ENCODE data around the gene MOCS1.

The MOCS1 gene

DNA sequence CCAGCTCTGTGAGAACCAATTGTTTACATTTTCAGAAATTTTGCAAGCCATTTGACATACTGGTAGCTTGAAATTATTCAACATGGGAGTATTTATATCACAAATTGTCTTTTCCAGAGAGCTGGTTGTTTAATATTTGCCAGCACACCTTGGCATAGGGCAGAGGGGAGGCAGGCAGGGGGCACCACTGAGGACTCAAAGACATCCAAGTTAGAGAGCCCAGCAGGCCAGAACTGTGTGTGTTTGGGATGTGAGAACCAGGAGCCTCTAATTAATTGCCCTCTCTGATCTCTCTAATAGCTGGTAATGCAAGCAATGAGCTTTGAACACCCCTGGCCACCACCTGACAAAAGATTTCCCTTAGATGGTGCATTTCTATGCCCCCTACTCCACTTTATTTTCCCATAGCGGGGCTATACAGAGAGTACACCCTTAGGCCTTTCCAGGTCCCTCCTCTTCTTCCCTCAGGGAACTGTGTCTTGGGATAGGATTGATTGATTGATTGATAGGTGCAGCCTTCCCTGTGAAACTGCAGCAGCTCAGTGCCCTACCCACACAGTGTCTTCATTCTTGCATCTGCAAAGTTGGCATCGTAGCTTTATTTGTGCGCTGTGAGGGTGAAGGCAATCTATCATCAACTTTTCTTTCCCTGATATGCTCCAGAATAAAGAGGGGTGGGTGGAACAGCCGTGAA lies 29.2 kb downstream of the MOCS1 start:
- DNase-seq (ENCODE audit: low read depth in 2 of 3, low spot score in 2 of 3): no peak

DNA sequence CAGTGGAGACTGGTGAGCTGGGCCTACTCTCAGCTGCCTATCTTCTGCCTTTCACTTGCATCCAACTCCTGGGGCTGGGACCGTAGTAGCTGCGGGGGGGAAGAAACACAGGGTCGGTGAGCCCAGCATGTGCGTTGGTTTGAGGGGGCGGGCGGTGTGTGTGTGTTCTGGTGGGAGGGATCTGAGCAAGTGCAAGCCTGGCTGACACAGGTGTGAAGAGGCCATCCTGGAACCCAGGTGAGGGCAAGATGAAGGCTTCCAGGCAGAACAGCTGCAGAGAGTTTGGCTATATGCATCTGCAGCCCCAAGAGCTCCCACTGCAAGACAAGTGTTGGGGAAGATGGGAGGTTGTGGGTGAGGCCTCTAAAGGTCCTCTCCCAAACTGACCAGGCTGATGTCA lies 30.6 kb downstream of the MOCS1 start:
- DNase-seq (ENCODE audit: low read depth in 2 of 3, low spot score in 2 of 3): no peak

DNA sequence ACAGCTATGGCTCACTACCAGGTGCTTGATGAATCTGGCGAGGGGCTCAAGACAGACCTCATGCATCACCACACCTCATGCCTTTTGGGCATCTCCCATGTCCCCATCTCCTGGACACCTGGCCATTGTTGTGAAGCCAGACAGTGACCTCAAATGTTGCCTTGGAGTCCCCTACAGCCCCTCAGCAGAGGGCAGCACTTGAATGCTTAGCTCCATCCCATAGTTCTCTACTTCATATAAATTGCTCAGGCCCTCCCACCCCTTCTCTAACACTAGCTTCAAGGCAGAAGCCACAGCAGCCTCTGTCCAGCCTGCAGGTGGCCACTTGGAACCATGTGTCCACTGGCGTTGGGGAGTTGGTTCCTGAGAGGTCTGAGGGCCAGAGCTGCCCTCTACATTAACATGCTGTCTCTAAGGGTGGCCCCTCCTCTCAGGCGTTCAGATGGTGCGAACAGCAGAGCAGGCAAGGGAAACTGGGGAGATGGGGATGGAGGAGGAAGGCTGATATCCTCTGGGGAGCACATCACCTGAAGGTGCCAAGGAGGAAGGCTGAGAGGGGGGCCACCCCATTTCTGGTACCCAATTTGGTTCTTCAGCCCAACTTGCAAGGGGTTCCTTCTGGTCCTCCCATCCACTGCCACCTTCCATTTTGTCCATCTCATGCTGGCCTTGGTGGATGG lies 31.3 kb downstream of the MOCS1 start:
- DNase-seq (ENCODE audit: low read depth in 2 of 3, low spot score in 2 of 3): no peak

DNA sequence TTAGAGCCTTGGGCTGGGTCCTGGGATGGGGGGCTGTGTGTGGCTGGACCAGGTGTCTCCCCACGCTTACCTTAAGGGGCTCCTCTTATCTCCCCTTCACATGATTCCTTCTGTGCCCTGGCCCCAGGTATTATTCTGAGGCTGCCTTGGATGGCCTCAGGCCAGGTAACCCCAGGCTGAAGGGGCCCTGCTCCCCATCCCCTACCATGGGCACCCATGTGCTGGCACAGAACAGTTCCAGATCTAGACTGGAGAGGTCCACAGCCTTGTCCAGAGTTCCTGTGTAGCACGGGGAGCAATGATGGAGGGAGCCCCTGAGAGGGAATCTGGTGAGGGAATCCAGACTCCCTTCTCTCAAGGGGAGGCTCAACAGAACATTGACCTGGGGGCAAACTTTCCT lies 32.1 kb downstream of the MOCS1 start:
- DNase-seq (ENCODE audit: low read depth in 2 of 3, low spot score in 2 of 3): no peak

DNA sequence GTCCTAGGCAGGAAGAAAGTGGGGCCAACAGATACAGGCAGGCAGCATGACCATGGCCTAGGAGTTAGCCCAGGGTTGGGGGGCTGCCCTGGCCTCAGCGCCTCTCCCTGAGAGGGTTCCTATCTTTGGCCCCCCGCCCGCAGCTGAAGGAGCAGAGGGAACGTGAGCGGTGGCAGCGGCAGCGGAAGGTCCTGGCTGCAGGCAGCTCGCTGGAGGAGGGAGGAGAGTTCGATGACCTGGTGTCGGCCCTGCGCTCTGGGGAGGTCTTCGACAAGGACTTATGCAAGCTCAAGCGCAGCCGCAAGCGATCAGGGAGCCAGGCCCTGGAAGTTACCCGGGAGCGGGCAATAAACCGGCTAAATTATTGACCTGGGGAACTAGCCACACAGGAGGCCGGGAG lies 32.6 kb downstream of the MOCS1 start:
- DNase-seq (ENCODE audit: low read depth in 2 of 3, low spot score in 2 of 3): no peak

DNA sequence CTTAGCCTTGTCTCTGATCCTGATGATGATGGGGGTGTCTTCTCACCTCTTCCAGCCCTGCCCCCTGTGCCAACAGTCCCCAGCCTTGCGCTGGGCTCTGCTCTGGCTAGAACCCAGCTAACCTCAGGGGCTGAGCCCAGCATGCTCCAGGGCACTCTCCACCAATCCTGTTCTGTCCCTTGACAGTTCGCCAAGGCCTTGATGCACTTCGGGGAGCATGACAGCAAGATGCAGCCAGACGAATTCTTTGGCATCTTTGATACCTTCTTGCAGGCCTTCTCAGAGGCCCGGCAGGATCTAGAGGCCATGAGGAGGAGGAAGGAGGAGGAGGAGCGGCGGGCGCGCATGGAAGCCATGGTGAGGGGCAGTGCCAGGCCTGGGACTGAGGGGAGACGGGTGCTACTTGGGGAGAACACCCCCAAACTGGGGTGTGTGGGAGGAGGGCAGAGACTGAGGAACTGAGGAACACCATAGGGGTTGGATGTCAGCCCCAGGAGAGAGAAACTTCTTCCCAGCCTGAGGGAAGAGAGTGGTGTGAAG lies 33.1 kb downstream of the MOCS1 start:
- no peak for DNase-seq (ENCODE audit: low read depth in 2 of 3, low spot score in 2 of 3)

DNA sequence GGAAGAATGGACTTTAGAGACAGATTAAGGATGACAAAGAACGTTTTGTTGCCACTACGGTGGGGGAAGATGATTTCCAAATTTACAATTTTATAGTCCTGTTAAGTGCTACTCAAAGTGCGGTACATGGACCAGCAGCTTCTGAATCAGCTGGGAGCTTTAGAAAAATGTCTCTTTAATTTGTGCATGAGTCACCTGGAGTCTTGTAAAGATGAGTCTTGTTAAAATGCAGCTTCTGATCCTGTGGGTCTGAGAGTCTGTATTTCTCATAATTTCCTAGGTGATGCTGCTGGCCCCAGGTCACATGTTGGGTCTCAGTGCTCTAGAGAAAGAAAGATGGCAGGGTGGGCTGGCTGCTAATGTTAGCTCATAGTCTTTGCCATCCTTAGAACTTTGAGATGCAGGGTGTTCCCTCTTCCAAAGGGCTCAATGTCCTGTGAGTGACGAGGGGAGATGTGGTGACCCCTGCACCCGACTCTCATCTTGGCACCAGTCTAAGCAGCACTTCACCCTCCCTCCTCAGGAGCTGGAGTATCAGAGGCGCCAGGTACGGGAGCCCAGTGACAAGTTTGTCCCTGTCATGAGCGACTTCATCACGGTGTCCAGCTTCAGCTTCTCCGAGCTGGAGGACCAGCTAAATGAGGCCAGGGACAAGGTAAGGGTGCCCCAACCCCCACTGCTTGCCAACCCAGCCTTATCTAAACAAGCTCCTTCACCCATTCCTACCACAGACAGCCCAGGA lies 34.5 kb downstream of the MOCS1 start:
- no peak for DNase-seq (ENCODE audit: low read depth in 2 of 3, low spot score in 2 of 3)

DNA sequence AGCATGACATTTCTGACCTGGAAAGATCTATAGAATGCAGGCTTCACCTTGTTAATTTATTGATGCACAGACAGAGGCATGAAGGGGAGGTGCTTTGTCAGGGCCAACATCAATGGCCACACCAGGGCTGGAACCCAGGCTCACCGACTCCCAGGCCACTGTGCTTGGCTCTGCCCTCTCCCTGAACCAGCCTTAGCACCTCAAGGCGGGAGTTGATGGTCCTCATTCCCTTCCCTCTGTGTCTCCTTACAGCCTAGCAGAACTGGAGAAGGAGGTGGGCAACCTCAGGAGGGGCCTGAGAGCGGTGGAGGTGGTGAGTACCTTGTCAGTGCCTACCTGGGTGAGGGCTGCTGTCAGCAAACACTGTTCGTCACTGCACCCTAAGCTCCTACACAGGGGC lies 35.6 kb downstream of the MOCS1 start:
- no peak for DNase-seq (ENCODE audit: low read depth in 2 of 3, low spot score in 2 of 3)

DNA sequence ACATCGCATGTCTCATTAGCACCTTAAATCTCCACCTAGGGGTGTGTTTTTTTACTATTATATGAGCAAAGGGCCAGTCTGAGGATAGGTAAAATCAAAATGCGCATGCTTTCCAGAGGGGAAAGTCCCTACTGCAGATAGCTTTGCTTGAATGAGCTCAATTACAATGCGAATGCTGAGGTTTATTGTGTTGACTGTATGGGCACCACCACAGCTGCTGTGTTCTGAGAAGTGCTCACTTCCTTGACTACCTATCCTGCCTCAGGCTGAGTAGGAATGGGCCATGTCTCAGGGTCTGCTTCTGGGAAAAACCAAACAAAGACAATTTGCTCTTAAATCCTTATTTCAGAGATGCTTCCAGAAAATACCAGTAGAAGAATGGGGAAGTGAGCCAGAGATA lies 36.6 kb downstream of the MOCS1 start:
- no peak for DNase-seq (ENCODE audit: low read depth in 2 of 3, low spot score in 2 of 3)

DNA sequence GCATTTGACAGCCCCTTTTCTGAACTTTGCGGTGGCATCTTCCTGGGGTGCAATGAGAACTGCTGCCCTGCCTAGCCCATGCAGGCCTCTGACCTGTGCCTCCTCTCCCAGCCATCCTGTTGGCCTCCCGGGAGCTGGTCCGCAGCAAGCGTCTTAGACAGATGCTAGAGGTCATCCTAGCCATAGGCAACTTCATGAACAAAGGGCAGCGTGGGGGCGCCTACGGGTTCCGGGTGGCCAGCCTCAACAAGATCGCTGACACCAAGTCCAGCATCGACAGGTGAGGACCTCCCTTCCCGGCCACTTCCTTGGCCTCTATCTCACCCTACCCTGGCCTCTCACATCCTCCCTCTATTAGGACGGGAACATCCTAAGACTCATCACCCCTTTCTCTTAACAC lies 37.6 kb downstream of the MOCS1 start:
- DNase-seq (ENCODE audit: low read depth in 2 of 3, low spot score in 2 of 3): no peak

DNA sequence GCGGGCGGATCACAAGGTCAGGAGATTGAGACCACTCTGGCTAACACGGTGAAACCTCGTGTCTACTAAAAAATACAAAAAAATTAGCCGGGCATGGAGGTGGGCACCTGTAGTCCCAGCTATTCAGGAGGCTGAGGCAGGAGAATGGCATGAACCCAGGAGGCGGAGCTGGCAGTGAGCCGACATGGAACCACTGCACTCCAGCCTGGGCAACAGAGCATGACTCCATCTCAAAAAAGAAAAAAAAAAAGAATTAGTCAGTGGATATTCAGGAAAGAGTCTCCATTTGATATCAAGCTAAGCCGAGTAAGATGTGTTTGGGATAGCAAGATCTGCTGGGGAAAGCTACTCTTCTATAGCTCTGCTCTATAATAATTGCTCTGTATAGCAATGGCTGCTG lies 41.0 kb downstream of the MOCS1 start:
- DNase-seq (ENCODE audit: low read depth in 2 of 3, low spot score in 2 of 3): no peak

DNA sequence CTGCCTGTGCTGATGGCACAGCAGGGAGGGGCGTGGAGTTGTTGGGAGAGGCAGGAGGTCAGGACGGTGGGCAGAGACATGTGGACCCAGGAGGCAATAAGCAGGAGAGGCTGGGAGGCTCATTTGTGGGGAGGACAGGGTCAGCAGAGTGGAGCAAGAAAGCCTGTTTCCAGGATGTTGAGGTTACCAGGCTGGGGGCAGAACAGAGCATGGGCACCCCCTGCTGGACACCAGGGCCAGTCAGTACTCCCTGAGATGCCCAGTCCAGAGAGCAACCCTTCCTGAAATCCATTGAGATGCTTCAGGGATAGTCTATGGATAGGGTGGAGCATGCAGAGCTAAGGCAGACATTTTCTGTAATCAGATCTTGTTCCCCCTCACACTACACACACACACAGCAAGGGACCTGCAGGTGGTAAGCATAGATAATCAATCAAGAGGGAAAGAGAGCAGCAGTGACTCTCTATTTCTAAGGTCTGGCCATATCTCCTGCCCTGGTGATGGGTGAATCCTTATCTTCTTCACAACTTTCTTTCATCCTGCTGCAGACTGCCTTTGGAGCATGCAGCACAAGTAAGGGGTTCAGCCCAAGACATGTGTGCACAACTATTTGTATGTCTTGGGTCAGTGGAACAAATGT lies 41.7 kb downstream of the MOCS1 start:
- no peak for DNase-seq (ENCODE audit: low read depth in 2 of 3, low spot score in 2 of 3)

DNA sequence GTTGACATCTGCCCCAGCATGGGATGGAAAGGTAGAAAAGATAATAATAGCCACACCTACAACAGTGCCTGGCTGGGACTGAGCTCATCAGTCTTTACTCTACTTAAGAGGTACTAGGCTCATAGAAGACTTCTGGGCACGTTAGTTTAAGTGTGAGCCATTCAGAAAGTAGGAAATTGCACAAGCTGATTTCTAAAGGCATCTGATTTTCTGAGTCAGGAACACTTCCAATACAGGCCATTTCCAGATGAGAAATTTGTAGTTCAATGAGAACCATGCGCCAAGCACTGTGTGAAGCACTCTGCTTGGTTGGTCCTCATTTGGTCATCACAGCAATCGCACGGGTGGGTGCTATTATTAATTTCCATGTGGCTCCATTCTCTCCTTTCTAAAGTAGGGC lies 42.3 kb downstream of the MOCS1 start:
- DNase-seq (ENCODE audit: low read depth in 2 of 3, low spot score in 2 of 3): no peak

DNA sequence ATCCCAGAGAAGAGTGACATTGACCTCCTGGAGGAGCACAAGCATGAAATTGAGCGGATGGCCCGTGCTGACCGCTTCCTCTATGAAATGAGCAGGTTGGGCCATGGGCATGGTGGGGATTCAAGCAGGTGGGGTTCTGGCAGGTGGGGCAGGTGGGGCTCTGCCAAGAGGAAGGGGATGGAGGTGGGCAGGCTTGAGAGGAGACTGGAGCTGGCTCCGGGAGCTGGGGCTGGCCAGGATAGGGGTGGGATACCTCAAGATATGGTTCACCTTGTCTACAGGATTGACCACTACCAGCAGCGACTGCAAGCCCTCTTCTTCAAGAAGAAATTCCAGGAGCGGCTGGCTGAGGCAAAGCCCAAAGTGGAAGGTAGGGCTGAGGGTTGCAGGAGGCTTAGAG lies 42.9 kb downstream of the MOCS1 start:
- DNase-seq (ENCODE audit: low read depth in 2 of 3, low spot score in 2 of 3): no peak

DNA sequence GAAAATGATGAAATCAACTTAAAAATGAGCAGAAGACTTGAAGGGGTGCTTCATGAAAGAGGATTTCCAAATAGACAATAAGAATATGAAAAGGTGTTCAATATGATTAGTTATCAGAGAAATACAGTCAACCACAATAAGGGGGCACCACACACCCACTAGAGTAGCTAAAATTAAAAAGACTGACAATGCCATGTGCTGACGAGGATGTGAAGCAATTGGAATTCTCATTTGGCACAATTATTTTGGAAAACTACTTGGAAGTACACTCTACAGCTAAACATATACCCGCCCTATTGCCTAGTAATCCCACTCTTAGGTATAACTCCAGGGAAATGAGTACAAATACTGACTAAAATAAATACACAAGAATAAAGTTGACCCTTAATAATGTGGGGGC lies 45.0 kb downstream of the MOCS1 start:
- DNase-seq (ENCODE audit: low read depth in 2 of 3, low spot score in 2 of 3): no peak

DNA sequence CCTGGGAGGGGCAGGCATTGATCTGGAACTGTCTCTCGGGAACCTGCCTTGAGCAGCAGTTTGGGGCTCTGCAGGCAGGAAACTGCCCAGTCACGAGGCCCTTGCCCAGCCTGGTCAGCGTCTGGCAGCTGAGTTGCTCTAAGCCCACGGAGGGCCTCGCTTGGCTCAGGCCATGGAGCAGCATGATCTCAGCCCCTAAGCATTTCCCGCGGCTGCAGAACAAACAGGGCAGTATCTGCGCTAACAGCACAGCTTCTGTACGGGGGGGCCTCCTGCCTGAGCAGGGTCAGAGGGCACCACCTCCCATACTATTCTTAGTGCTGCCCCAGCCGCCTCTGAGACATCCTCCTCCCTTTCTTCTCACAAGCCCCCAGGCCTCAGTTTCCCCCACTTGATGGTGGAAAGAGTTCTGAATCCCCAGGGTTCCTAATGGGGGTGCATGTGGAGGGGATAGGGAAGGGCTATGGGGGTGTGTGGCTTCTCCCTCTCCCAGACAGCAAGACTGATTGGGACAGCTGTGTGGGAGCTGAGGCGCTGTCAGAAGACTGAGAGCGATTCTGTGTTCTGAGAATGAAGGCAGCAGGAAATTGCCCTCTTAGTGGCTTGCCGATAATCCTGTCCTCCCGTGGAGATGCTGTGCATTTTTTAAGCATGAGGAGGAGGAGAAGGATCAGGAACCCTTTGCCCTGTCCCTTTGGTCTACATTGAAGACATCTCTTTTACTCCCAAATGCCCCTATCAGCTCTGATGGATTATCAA lies 46.4 kb downstream of the MOCS1 start:
- no peak for DNase-seq (ENCODE audit: low read depth in 2 of 3, low spot score in 2 of 3)

DNA sequence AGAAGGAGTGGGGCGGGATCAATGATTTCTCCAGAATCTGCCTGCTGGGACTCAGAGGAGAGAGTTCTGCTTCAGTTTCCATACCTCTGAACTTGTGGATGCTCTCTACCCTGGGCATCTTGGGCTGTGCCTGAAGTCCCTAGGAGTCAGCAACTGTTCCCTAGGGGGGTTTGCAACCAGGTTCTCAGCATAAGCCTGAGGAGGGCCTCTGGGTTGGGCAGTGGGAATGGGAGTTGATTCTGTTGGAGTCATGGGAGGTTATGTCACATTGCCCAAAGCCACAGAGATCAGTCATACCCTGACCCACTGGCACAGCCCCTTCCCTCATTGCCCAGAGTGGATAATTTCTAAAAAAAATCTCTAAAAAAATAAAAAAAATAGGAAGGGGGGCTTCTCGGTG lies 47.4 kb downstream of the MOCS1 start:
- DNase-seq (ENCODE audit: low read depth in 2 of 3, low spot score in 2 of 3): no peak

DNA sequence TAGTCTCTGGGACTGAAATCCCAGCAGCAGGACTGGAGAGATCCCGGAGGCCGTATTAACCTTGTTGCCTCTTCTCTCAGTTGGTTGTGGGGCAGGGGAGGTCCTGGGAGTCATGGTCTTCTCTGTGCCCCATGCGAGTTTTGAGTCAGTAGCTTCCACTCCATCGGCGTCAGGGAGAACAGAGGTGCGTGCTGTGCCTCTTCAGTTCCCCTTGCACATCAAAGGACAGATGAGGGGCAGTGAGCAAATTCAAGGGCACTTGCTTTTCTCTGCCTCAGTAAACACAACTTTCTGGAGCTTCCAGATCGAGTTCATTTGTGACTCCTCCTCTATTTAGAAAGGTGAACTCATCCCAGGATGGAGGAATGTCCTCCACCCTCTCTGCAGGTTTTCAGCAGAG lies 48.6 kb downstream of the MOCS1 start:
- DNase-seq (ENCODE audit: low read depth in 2 of 3, low spot score in 2 of 3): no peak

DNA sequence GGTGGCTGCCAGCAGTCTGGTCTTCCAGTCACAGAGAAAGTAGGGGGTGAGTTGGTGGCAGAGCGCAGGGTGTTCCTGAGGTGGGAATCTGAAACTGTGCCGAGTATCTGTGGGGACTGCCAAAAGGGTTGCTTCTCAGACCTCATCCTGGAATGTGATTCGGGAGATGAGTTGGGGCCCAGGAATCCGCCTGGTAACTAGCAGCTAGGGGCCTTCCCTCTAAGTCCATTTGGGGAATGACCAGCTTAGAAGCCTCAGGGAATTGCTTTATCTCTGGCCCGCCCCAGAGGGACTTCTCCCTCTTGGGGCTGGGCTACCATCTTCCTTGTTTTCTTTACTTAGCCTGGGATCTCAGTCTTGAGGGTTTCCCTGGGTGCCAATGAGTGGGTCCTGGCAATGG lies 49.6 kb downstream of the MOCS1 start:
- no peak for DNase-seq (ENCODE audit: low read depth in 2 of 3, low spot score in 2 of 3)

DNA sequence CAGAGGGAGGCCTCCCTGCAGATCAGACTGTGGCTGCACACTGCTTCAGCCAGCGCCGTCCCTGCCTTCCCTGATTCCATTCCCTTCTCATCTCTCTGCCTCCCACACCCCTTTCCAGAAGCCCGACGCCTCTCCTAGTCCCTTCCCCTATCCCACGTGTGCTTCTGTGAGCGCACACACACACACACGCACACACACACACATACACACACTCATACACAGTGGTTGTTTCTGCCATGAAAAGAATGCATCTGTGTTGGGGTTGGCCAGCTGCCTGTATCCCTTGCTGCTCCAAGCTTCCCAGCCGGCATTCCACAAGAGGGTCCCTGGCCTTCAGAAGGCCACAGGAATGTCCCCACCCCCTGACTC lies 51.7 kb downstream of the MOCS1 start:
- DNase-seq (ENCODE audit: low read depth in 2 of 3, low spot score in 2 of 3): no peak
